ENCODE measurements around the gene FEZ2. TPM values are rescaled to one million over a fixed set of nuclear protein-coding genes. Genes with fewer than 3 reads are reported as not detected.

The FEZ2 gene
- total RNA-seq, 1 experiment from 2014 or later, result 66.7 TPM

DNA sequence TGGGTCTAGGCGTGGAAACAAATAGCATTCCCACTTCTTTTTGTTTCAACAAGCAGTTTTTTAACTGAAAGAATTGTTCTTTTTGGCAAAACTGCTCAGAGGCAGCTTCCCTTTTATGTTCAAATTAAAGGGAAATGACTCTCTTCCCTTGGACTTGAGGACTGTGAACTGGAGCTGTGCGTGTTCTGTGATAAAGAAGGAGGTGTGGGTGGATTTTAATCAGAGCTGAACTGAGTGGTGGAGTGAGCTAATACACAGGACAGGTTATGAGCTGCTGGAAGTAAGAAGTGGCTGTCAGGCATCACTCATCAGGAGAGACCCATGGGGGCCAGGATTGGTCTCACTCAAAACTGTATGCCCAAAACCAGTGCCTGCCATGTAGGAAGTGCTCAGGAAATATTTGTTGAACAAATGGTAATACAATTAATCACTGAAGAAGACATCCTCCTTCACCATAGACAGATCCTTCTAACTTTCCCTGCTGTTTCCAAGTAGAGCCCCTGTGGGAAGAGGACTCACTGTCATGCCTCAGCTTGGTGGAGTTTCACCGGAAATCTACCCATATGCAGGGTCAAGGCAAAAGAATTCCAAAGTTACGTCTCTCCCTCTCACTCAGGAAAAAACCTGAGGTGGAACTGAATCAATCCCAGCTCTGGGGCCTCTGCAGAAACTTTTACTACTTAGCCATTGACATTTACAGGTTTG, 55.9 kb downstream of the FEZ2 start:
- in situ Hi-C loops (cut with HindIII; ENCODE audit: low sequenced_read_pairs), result no loop called here
- no peak for DNase-seq (ENCODE audit: low spot score)

DNA sequence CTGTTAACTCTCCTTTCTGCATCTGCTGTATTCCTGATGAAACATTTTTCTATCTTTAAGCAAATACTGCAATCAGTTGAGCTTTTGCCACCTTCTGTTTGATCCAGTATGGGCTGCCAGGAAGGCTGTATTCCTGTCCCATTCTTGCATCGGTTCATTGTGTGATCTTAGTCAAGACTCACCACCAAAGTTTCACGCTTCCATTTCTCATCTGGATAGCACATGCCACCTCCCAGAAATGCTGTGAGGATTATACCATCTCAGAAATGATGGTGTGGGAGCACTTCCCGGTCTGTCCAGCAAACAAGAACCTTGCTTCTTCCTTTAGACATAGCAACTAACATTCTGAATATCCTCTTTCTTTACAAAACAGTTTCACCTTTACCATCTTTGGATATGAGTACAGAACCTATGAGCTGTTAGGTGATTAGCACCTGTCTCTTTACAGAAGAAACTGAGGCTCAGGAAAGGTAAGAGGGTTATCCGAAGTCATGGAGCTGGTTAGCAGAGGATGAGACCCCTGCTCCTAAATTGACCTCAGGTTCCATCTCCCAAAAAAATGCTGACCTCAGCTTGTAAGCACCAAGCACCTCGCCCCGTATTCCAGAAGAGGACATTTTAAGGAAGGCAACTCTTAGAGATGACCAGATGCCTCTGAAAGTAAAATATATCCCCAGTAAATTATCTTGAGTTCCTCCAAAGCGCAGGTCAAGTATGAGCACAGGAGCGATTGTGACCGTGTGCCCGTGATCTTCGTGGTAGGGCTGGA, 56.8 kb downstream of the FEZ2 start:
- DNase-seq (ENCODE audit: low spot score), result no peak
- in situ Hi-C loops (cut with HindIII; ENCODE audit: low sequenced_read_pairs), result no loop called here

DNA sequence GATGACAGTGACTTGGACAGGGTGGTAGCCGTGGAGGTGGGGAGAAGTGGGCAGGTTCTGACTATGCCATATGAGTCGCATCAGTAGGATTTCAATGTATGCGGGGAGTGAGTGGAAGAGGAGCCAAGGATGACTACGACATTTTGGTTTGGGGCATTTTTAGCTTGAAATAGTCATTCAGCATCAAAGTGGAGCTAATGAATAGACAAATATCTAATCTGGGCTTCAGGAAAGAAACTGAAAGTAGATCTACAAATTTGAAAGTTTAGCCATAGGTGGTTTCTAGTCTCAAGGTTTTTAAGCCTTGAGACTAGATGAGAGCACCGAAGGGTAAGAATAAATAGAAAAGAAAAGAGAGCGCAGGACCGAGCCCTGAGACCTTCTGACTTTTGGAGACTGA, 58.3 kb downstream of the FEZ2 start:
- in situ Hi-C loops (cut with HindIII; ENCODE audit: low sequenced_read_pairs), result no loop called here
- DNase-seq (ENCODE audit: low spot score), result no peak

DNA sequence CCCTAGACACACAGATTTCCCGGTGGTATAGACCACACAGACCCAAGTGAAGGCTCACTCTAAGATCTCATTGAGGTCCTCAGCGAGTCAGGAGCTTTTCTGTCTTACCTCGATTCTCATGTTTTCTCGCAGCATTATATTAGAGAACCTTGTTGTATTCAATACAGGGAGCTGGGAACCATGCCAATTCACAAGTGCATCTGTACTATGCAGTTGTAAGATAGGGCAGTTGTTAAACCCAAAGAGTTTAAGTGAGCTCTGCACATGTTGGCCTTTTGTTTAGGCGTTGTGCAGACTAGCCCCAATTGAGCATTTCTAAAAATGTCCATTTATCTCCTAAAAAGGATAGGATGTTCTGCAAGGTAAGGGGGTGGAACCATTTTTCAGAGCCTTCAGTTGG, 59.6 kb downstream of the FEZ2 start:
- DNase-seq (ENCODE audit: low spot score), result no peak
- in situ Hi-C loops (cut with HindIII; ENCODE audit: low sequenced_read_pairs), result no loop called here

DNA sequence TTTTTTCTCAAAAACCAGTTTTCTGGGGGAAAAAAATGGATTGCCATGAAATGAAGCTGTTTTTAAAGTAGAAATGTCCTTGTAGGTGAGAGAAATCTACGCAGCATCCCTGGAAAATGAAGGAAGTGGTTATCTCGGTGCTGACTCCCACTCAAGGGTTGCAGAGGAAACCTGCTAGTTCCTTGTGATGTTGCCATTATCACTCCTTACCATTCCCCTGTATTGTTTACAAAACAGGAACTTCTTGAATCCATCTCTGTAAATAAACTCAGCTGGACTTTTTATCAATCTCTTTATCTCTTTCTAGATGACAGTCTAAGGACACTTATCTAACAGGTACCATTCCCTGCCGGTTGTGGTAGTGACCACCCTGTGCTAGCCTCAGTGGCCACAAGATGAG, 61.2 kb downstream of the FEZ2 start:
- DNase-seq (ENCODE audit: low spot score), result no peak
- in situ Hi-C loops (cut with HindIII; ENCODE audit: low sequenced_read_pairs), result no loop called here

DNA sequence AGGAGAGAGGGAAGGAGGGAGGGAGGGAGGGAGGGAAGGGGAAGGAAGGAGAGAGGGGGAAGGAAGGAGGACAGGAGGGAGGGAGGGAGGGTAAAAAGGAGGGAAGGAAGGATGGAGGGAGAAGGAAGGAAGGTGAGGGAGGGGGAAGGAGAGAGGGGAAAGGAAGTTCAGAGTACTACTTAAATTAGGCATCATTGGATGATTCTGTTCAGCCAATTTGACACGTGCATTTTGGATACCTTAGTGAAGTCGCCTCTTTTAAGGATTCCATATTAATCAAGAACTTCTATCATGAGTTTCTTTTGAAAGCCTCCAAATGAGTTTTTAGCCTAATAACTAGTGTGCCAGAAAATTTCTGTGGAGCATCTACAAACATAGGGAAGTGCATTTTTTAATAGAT, 62.9 kb downstream of the FEZ2 start:
- in situ Hi-C loops (cut with HindIII; ENCODE audit: low sequenced_read_pairs), result no loop called here

DNA sequence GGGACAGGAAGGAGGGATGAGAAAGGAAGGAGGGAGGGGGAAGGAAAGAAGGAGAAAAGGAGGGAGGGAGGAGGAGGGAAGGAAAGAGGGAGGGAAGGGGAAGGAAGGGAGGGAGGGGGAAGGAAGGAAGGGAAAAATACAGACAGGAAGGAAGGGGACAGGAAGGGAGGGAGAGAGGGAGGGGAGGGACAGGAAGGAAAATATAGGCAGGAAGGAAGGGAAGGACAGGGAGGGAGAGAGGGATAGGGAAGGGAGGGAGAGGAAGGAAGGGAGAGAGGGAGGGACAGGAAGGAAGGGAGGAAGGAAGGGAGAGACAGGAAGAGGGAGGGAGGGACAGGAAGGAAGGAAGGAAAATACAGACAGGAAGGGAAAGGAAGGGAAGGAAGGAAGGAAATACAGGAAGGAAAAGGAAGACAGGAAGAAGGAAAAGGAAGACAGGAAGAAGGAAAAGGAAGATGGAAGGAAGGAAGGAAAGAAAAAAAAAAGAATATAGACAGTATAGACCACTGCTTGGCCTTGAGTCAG, 63.6 kb downstream of the FEZ2 start:
- DNase-seq (ENCODE audit: low spot score), result no peak
- in situ Hi-C loops (cut with HindIII; ENCODE audit: low sequenced_read_pairs), result no loop called here

More for the DNA sequence above, 62.9 kb downstream of the FEZ2 start:
- DNase-seq (ENCODE audit: low spot score), result no peak

DNA sequence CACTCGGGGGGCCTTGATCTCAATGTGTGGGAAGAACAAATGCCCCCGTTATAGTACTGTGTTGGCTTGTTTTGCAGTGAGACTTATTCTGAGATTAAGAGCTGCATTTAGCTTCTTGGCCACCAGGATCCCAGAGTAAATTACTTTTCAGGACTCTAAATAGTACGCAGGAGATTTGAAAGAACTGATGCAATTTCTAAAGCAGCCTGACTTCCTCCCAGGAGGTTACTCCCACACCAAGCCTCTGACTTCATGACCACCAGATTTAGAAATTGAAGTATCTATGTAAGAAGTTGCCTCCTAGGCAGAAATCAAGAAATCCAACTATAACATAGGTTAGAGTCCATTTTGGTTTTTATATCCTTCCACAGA, 67.0 kb downstream of the FEZ2 start:
- no peak for DNase-seq (ENCODE audit: low spot score)
- in situ Hi-C loops (cut with HindIII; ENCODE audit: low sequenced_read_pairs), result no loop called here

DNA sequence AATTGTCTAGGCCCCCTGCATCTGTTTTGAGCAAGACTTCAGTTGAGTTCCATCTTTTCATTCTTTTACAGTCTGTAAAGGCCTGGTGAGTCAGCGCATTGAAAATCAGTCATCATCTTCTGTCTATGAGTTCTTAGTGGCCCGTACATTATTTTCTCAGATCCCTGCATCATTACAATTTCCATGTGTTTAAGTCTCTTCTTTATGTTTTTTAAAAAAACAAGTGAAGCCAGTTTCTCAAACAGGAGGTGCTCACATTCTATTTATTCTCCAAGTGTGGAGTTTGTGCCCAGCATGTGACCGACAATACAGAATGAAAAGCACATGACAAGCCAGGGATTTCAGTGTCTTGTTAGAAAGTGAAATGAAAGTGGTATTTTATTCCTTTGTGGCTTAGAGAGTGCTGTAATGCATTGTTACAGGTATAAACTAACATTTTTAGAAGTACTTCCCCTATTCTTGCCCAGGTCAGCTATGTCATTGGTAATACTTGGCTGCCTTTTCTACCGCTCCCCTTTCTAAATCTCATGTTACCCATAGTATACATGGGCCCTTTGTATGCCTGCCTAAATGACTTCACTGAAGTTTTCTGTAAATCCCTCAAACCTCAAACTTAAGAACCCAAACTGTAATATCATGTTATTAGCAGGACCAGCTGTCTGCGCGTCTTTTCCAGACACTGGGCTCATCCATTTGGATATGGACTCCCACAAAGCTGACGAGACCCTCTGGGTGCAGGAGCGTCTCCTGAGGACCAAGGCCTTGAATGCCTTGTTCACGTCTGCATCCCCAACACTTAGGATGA, 67.6 kb downstream of the FEZ2 start:
- no peak for DNase-seq (ENCODE audit: low spot score)
- in situ Hi-C loops (cut with HindIII; ENCODE audit: low sequenced_read_pairs), result no loop called here

DNA sequence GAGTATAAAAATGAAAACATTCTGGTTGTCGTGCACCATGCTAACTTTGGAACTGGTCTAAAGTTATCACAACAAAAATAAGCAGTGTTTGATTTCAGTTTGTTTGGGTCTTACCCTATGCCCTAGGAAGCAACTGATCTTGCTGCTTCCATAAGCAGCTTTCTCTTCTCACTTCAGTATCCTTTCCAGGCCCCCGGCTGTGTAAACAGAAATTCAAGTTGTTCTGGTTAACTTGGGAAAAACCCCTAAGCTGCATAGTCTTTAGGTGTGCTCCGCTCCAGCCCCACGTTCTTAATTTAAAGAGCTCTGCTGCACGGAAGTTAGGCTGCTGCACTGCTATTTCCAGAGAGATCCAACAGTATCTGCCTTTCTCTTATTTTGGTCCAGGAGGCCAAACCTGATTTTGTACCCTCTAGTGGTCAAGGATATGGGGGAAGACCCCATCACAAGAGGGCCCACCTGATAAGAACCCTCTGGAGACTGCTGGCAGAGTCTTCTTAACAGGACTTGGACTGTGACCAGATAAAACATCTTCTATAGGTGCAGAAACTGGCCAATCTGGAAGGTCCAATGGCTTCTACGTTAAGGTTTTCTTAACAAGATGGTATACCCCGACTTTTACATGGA, 69.1 kb downstream of the FEZ2 start:
- no peak for DNase-seq (ENCODE audit: low spot score)

DNA sequence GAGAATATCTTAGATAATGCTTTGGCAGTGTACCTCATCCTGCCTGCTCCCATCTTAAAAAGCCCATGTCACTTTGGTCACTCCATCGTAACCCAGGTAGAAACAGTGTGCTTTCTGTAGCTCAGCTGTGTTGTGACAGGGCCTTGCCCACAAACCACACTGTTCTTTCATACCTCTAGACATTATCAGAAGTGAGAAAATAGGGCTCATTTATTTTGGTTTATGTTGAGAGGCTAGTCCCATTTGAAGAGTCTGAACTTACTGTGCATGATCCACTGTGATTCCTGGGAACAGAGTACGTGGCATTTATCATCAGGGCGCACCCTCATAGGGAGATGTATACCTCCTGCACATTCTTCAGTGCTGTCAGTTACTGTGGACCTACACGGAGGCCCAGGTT, 69.7 kb downstream of the FEZ2 start:
- in situ Hi-C loops (cut with HindIII; ENCODE audit: low sequenced_read_pairs), result no loop called here
- no peak for DNase-seq (ENCODE audit: low spot score)

More for the DNA sequence above, 69.1 kb downstream of the FEZ2 start:
- in situ Hi-C loops (cut with HindIII; ENCODE audit: low sequenced_read_pairs), result no loop called here

DNA sequence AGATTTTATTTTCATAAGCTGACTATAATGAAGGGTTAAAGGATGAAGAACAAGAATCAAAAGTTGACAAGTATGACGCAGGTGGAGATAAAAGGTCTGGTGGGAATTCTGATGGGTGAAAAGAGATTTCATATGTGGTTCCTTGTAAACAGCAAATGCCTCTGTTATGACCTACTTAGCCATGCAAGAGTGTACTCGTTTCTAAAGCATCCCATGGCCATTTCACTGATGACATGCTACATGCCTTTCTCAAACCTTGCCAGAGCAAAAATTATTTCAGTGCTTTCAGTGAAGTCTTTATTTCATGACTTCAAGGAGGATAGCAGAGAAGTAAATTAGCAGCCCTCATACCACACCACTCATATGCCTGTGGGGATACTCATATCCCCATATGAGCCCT, 71.7 kb downstream of the FEZ2 start:
- no peak for DNase-seq (ENCODE audit: low spot score)
- in situ Hi-C loops (cut with HindIII; ENCODE audit: low sequenced_read_pairs), result no loop called here

DNA sequence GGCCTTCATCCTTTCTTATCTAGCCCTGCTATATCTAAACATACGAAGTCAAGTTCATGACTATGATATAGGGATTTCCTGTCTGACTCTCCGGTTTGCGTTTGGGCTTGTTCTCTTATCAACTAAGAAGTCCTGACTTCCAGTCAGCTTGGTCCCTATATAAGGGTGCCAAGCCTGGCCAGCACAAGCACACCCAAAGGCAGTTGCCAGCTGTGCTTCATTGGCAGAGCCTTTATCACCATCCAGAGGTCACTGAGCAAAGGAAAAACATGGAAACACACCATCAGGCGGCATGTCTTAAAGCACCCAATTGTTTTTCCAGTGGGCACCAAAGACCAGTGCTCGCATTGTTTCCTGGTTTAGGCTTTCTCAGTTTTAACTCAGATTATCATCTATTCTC, 72.7 kb downstream of the FEZ2 start:
- in situ Hi-C loops (cut with HindIII; ENCODE audit: low sequenced_read_pairs), result no loop called here
- no peak for DNase-seq (ENCODE audit: low spot score)

DNA sequence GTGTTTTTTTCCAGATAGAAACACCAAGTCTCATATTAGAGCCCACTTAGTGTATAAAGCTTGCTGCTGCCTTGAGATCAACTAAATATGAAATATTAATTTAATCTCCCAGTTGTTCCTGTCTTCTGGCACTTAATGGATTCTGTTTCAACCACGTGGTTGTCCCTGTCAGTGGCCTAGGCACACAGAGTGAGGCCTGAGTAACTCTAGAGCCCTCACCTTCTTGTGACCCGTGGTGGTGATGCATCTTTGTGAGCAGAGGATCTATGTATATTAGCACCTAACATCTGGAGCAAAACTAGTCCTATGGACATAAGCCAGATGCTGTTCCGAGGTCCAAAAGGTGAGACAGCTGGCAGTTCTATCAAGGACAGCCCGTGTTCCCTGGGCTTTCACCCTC, 74.8 kb downstream of the FEZ2 start:
- in situ Hi-C loops (cut with HindIII; ENCODE audit: low sequenced_read_pairs), result no loop called here

DNA sequence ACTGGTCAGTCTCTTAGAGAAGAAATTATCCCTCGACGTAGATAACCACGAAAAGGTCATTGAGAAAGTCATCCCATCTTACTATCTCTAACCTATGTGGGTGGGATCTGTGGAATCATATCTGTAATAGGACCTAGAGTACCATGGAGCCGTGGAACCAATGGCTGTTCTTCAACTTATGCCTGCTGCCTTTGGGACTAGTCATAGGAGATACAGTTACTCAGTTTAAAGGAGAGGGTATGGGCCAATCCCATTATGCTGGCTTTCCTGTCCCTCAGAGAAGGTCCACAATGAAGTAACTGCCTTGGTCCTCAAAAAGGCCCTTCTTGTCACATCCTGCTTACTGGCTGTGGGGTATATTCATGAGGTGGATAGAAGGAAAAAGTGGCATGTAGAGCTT, 77.5 kb downstream of the FEZ2 start:
- DNase-seq (ENCODE audit: low spot score), result no peak
- in situ Hi-C loops (cut with HindIII; ENCODE audit: low sequenced_read_pairs), result no loop called here

More for the DNA sequence above, 74.8 kb downstream of the FEZ2 start:
- DNase-seq (ENCODE audit: low spot score), result no peak

DNA sequence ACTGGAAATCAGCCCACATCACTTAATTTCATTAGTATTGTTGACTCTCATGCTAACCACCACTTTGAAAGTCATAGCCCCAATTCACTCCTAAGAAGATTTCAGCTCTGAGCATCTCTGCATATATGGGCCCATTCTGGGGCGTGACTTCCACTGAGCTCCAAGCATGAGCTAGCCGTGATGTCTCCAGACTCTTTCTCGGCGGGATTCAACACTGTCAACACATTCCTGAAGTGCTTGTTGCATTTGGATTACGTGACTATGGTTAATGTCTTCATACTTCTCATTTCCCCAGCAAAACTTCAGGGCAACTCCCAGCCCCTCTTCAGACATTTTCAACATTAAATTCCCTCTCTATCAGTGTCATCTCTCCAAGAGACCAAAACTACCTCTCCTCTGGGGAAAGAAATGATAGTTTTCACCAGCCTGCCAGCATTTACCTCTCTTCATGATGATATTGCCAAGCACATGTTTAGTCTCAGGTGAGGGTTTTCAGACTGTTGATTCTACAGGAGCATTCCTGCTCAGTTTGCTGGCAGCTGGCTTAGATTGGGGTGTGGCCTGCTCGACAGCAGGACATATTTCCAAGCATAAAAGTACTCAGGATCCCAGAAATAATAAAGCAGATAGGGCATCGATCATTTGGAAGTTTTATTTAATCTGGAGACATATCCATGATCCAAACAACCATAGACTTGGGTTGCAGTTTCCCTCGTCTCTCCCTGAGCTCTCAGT, 81.7 kb downstream of the FEZ2 start:
- in situ Hi-C loops (cut with HindIII; ENCODE audit: low sequenced_read_pairs), result no loop called here
- DNase-seq (ENCODE audit: low spot score), result no peak

DNA sequence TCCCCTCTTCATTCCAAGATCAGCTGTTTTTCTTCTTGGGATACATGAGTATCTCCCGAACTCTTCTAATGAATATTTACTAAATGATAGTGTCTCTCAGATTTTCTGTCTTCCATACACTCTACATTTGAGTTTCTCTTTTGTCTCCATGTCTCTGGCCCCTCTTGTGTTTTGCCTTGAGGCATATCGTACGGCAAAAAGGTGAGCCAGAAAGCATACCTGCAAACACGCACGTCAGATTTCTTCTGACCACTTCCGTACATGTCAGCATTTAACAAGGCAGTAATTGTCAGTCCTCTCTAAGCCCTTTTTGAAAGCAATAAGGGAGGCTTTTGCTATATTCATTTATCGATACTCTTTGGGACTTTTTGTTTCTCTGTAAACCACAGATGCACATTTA, 82.4 kb downstream of the FEZ2 start:
- in situ Hi-C loops (cut with HindIII; ENCODE audit: low sequenced_read_pairs), result no loop called here
- DNase-seq (ENCODE audit: low spot score), result no peak

DNA sequence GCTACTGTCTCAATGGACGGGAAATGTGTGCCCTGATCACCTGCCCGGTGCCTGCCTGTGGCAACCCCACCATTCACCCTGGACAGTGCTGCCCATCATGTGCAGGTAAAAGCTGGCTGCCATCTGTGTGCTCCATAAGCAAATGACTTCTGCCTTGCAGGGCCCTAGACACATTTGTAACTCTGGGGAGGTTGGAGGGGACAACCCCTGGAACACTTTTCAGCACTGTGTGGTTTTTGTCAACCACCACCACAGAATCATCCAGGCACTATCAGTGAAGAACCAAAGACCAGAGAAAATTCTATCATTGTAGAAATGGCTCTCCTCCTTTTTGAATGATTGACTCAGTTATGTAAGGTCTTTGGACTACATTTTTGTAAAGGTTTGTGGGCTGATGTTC, 84.3 kb downstream of the FEZ2 start:
- in situ Hi-C loops (cut with HindIII; ENCODE audit: low sequenced_read_pairs), result no loop called here
- no peak for DNase-seq (ENCODE audit: low spot score)

DNA sequence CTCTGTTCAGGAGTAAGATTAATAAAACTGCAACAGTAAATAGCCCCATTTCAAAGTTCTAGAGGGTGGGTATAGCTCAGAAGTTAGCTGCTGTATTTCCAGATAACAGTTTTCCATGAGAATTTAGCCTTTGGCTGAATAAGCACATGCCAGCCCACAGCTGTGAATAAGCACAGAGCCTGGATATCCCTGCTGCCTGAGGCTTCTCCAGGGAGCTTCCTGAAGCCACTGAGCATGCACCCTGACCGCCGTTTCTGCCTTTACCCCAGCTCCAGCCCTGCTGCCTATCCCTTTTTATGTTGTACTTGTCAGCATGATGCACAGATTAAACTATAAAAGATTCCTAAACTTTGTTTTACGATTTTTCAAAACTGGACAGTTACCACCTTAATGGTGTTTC, 85.3 kb downstream of the FEZ2 start:
- DNase-seq (ENCODE audit: low spot score), result no peak
- in situ Hi-C loops (cut with HindIII; ENCODE audit: low sequenced_read_pairs), result no loop called here
